Prostate gland (tissue), 2 donors: ENCODE results near the gene OTUB1.

ENCODE experiments used
- CTCF ChIP-seq, 4 experiments: fragments of 200-600 bp in 2 of 4; fragments of 450-650 bp in 2 of 4; sonication (generic) in 2 of 4; IDR thresholded peaks; 1 replicate in 3 of 4; 2 replicates in 1 of 4; pipeline ENCODE4 v1.5.1; 2016 to 2019; ENCODE audit warnings: antibody characterized with exemption in 4 of 4, mild to moderate bottlenecking in 2 of 4, moderate library complexity in 2 of 4
- POLR2A ChIP-seq: fragments of 450-650 bp; IDR thresholded peaks from one replicate; pipeline ENCODE4 v1.6.1; 2016; ENCODE audit warnings: antibody characterized with exemption, mild to moderate bottlenecking

- TF ChIP-seq CTCF (IDR thresholded peaks at IDR 0.05) (no peak), POLR2A (no peak)
These were observed 34.9 kb downstream of the OTUB1 start for GRCh38 chr11:64020976-64021756.
